ENCODE data around the gene ZSCAN16. TPM values are rescaled to one million over a fixed set of nuclear protein-coding genes. Genes with fewer than 3 reads are reported as not detected.
A peak's percentile ranks its signal among the peaks of the same experiment; 100 is the strongest.

The ZSCAN16 gene
- total and polyA plus RNA-seq, 2 of the 13 experiments (the other 11 are each of a cell fraction or from before 2014, with no cell fraction given) = 5.7 to 12.7 TPM

- TF ChIP-seq ZNF574 (CRISPR knock-in tag; IDR thresholded peaks at IDR 0.05) = peak; percentile 76
- no peak for TF ChIP-seq CREB3 (CRISPR knock-in tag; IDR thresholded peaks at IDR 0.05)
- no peak for TF ChIP-seq ZNF562 (CRISPR knock-in tag; IDR thresholded peaks at IDR 0.05; ENCODE audit: borderline replicate concordance)
- TF ChIP-seq ZBTB7A (CRISPR knock-in tag; IDR thresholded peaks at IDR 0.05) = no peak
- no peak for TF ChIP-seq ZNF781 (CRISPR knock-in tag; IDR thresholded peaks at IDR 0.05; ENCODE audit: borderline replicate concordance, not compliant biosample characterization)
- no peak for TF ChIP-seq ZNF639 (CRISPR knock-in tag; conservative IDR thresholded peaks at IDR 0.05)
- TF ChIP-seq LCORL (IDR thresholded peaks at IDR 0.05) = no peak
- peak; percentile 50; the same call in 1 of the 2 replicates for TF ChIP-seq LCORL (CRISPR knock-in tag; IDR thresholded peaks at IDR 0.05)
- TF ChIP-seq DMTF1 (CRISPR knock-in tag; IDR thresholded peaks at IDR 0.05) = no peak
- no peak for TF ChIP-seq ZNF549 (CRISPR knock-in tag; IDR thresholded peaks at IDR 0.05)
- peak; percentile 49; the same call in 1 of the 2 replicates for TF ChIP-seq SAP130 (CRISPR knock-in tag; IDR thresholded peaks at IDR 0.05; ENCODE audit: low read depth)
- TF ChIP-seq E2F1 (CRISPR knock-in tag; IDR thresholded peaks at IDR 0.05) = no peak
- 0 out of 2 replicates have a peak, but pooled peaks have one; percentile 39 for TF ChIP-seq GATAD2A (CRISPR knock-in tag; IDR thresholded peaks at IDR 0.05)
- no peak for TF ChIP-seq THAP7 (CRISPR knock-in tag; IDR thresholded peaks at IDR 0.05)
- TF ChIP-seq KMT2A (CRISPR knock-in tag; IDR thresholded peaks at IDR 0.05) = 0 out of 2 replicates have a peak, but pooled peaks have one; percentile 25
- 0 out of 2 replicates have a peak, but pooled peaks have one; percentile 34 for TF ChIP-seq MXD4 (CRISPR knock-in tag; IDR thresholded peaks at IDR 0.05)
- no peak for TF ChIP-seq KDM2A (CRISPR knock-in tag; IDR thresholded peaks at IDR 0.05; ENCODE audit: borderline replicate concordance, low read depth)
- no peak for TF ChIP-seq ZNF570 (CRISPR knock-in tag; IDR thresholded peaks at IDR 0.05; ENCODE audit: borderline replicate concordance)
- TF ChIP-seq THYN1 (CRISPR knock-in tag; IDR thresholded peaks at IDR 0.05; ENCODE audit: borderline replicate concordance, low read depth) = no peak
- TF ChIP-seq HNF1B (CRISPR knock-in tag; IDR thresholded peaks at IDR 0.05) = no peak
Measured at GRCh38 chr6:28134015-28134414, 9.6 kb downstream of the ZSCAN16 start (continued).
